ENCODE results near the gene ITPRID1.

The ITPRID1 gene

GRCh38 chr7:31695859-31696614, 182.1 kb downstream of the ITPRID1 start:
- no peak for DNase-seq (ENCODE audit: low read depth)

GRCh38 chr7:31699050-31699449, 185.2 kb downstream of the ITPRID1 start:
- DNase-seq (ENCODE audit: low read depth), result no peak

- DNase-seq (ENCODE audit: low read depth), result no peak
These were observed 188.5 kb downstream of the ITPRID1 start for GRCh38 chr7:31702354-31702753.

GRCh38 chr7:31705377-31705776, 191.5 kb downstream of the ITPRID1 start:
- DNase-seq (ENCODE audit: low read depth), result no peak

GRCh38 chr7:31707089-31707488, 193.2 kb downstream of the ITPRID1 start:
- DNase-seq (ENCODE audit: low read depth), result no peak

Measured in stimulated activated CD8-positive, alpha-beta memory T cell treated with anti-CD3 and anti-CD28 coated beads, Interleukin-15, amount 100 ng/mL, for 24 hours (primary cell).